ENCODE results near the gene TMC1. TPM values are rescaled to one million over a fixed set of nuclear protein-coding genes. Genes with fewer than 3 reads are reported as not detected.

The TMC1 gene
- total and polyA plus RNA-seq, 10 of the 15 experiments (the other 5 are each of a cell fraction or from before 2014, with no cell fraction given): 0.06 to 0.94 (median 0.40) TPM; not detected in 1

- Histone ChIP-seq H3K79me2 (ENCODE audit: control insufficient read depth, insufficient read depth, low read length) (no peaks in the 10 kb centered on the region), H3K9me3 (replicated peaks; ENCODE audit: control insufficient read depth, insufficient read depth, low read length) (no peaks in the 10 kb centered on the region), H3K27me3 (replicated peaks in 1 of 2; ENCODE audit: control insufficient read depth in 2 of 2, insufficient read depth in 2 of 2, low read length in 1 of 2) (no peaks in the 10 kb centered on the region), H3K9ac (ENCODE audit: control insufficient read depth, insufficient read depth, low read length) (no peak overlapping the region), H2AFZ (ENCODE audit: control insufficient read depth, low read depth, low read length) (no peak overlapping the region), H3K27ac (ENCODE audit: control insufficient read depth, insufficient read depth) (no peak overlapping the region), H3K4me2 (ENCODE audit: control insufficient read depth, insufficient read depth) (no peak overlapping the region), H3K36me3 (ENCODE audit: control insufficient read depth in 2 of 2, insufficient read depth in 2 of 2, low read length in 1 of 2) (no peaks in the 10 kb centered on the region), H3K4me1 (ENCODE audit: control insufficient read depth, insufficient read depth, low read length) (no peaks in the 10 kb centered on the region), H4K20me1 (ENCODE audit: control insufficient read depth, insufficient read depth) (no peaks in the 10 kb centered on the region), H3K4me3 (no peak overlapping the region)
- in situ Hi-C loops (cut with MboI) (loop anchor here (5.0 kb wide), 2 partner anchors 308 to 548 kb away; no protein-coding TSS in a partner anchor), intact Hi-C loops (cut with micrococcal nuclease; ENCODE audit: unreplicated experiment) (loop anchor here (5.0 kb wide), 3 partner anchors 63 to 553 kb away; no protein-coding TSS in a partner anchor)
- ChIA-PET RAD21 (ENCODE audit: unreplicated experiment) (interaction anchor here (0.7 to 6.6 kb wide), 12 partner anchors 63 to 551 kb away, joined by 3 to 63 read pairs (median 3); no protein-coding TSS in a partner anchor), POLR2A (no interaction called here), SMC1A (ENCODE audit: uncharacterized antibody, unreplicated experiment) (interaction anchor here (0.7 to 8.9 kb wide), 34 partner anchors 8 to 551 kb away, joined by 3 to 97 read pairs (median 4); partner anchors contain the start of gene ZFAND5), CTCF (interaction anchor here (0.9 to 10.0 kb wide), 21 partner anchors 9 to 551 kb away, joined by 3 to 172 read pairs (median 4); no protein-coding TSS in a partner anchor)
- TF ChIP-seq TARDBP (IDR thresholded peaks at IDR 0.05; ENCODE audit: borderline replicate concordance): no peak
- no TSS peak for BruUV-seq (replicated peaks)
- no peak for DNase-seq (ENCODE audit: low read depth, low spot score)
- no peak for ATAC-seq
- 12% methylated on average over 2 of the region's 2 CpGs for WGBS (ENCODE audit: insufficient coverage, insufficient replicate concordance, low lambda C conversion rate, missing lambda C conversion rate)
- FAIRE-seq: no peak
Observed at GRCh38 chr9:72589667-72590521, 68.5 kb downstream of the TMC1 start.

GRCh38 chr9:72590824-72591223 is 69.4 kb downstream of the TMC1 start:
- SMC1A ChIA-PET (ENCODE audit: uncharacterized antibody, unreplicated experiment): interaction anchor here (1.2 to 8.9 kb wide), 11 partner anchors 9 to 310 kb away, joined by 3 to 97 read pairs (median 8); no protein-coding TSS in a partner anchor
- no peaks in the 10 kb centered on the region for H3K9me3 ChIP-seq (replicated peaks; ENCODE audit: control insufficient read depth, insufficient read depth, low read length)
- no peaks in the 10 kb centered on the region for H3K27me3 ChIP-seq (replicated peaks in 1 of 2; ENCODE audit: control insufficient read depth in 2 of 2, insufficient read depth in 2 of 2, low read length in 1 of 2)
- FAIRE-seq: no peak
- in situ Hi-C loops (cut with MboI) (loop anchor here (5.0 kb wide), 2 partner anchors 309 to 549 kb away; no protein-coding TSS in a partner anchor), intact Hi-C loops (cut with micrococcal nuclease; ENCODE audit: unreplicated experiment) (loop anchor here (5.0 kb wide), 3 partner anchors 64 to 554 kb away; no protein-coding TSS in a partner anchor)
- 100% methylated on average over 1 of the region's 3 CpGs for WGBS (ENCODE audit: insufficient coverage, insufficient replicate concordance, low lambda C conversion rate, missing lambda C conversion rate)
- H3K4me2 ChIP-seq (ENCODE audit: control insufficient read depth, insufficient read depth): no peak overlapping the region
- no peak for TF ChIP-seq DPF2 (IDR thresholded peaks at IDR 0.05)
- BruUV-seq (replicated peaks): no TSS peak
- no peaks in the 10 kb centered on the region for H3K79me2 ChIP-seq (ENCODE audit: control insufficient read depth, insufficient read depth, low read length)
- no peak overlapping the region for H3K27ac ChIP-seq (ENCODE audit: control insufficient read depth, insufficient read depth)
- CTCF ChIA-PET: interaction anchor here (0.7 to 10.0 kb wide), 15 partner anchors 8 to 553 kb away, joined by 3 to 172 read pairs (median 4); no protein-coding TSS in a partner anchor
- H3K36me3 ChIP-seq (ENCODE audit: control insufficient read depth in 2 of 2, insufficient read depth in 2 of 2, low read length in 1 of 2): no peaks in the 10 kb centered on the region
- no peaks in the 10 kb centered on the region for H3K4me1 ChIP-seq (ENCODE audit: control insufficient read depth, insufficient read depth, low read length)
- no peak overlapping the region for H3K9ac ChIP-seq (ENCODE audit: control insufficient read depth, insufficient read depth, low read length)
- ATAC-seq: no peak
- no peak overlapping the region for H2AFZ ChIP-seq (ENCODE audit: control insufficient read depth, low read depth, low read length)
- RAD21 ChIA-PET (ENCODE audit: unreplicated experiment): interaction anchor here (0.7 to 6.6 kb wide), 8 partner anchors 85 to 310 kb away, joined by 3 to 63 read pairs (median 4); no protein-coding TSS in a partner anchor
- POLR2A ChIA-PET: no interaction called here
- no peaks in the 10 kb centered on the region for H4K20me1 ChIP-seq (ENCODE audit: control insufficient read depth, insufficient read depth)
- no peak overlapping the region for H3K4me3 ChIP-seq
- no peak for DNase-seq (ENCODE audit: low read depth, low spot score)

All from GM12878 (cell line).